H1 (cell line): ENCODE measurements around the gene AANAT. TPM values are rescaled to one million over a fixed set of nuclear protein-coding genes. Genes with fewer than 3 reads are reported as not detected.

Experiments
- BCL11A ChIP-seq, 2 experiments: IDR thresholded peaks; one replicate each; pipeline ENCODE4 v1.6.1; 2011; ENCODE audit warnings: low read depth in 2 of 2, low read length in 2 of 2, mild to moderate bottlenecking in 2 of 2
- CHD1 ChIP-seq: IDR thresholded peaks from 2 replicates; pipeline ENCODE4 v1.6.1; 2012; ENCODE audit warnings: low read depth, low read length, improper control_type of control experiment
- CHD7 ChIP-seq: fragments of 300-600 bp; sonication (generic); IDR thresholded peaks from 2 replicates; pipeline ENCODE4 v1.7.1; 2012; ENCODE audit warnings: low read length, moderate library complexity, mild to moderate bottlenecking, inconsistent platforms; ENCODE audit not compliant: insufficient replicate concordance
- EZH2 ChIP-seq: fragments of 200-600 bp; sonication (generic); IDR thresholded peaks from 2 replicates; pipeline ENCODE4 v1.7.1; 2012; ENCODE audit warnings: low read depth, mild to moderate bottlenecking, moderate library complexity, low read length, inconsistent platforms; ENCODE audit not compliant: severe bottlenecking
- GABPA ChIP-seq: IDR thresholded peaks from 2 replicates; pipeline ENCODE4 v1.6.1; 2011; ENCODE audit warnings: mild to moderate bottlenecking, low read length, moderate library complexity, borderline replicate concordance; ENCODE audit not compliant: insufficient read depth
- KDM1A ChIP-seq: fragments of 200-600, 300-600 bp; sonication (generic); IDR thresholded peaks from 2 replicates; pipeline ENCODE4 v1.7.1; 2016; ENCODE audit warnings: mild to moderate bottlenecking, low read length, borderline replicate concordance
- RFX5 ChIP-seq: IDR thresholded peaks from 2 replicates; pipeline ENCODE4 v1.6.1; 2011; ENCODE audit warnings: low read depth, low read length, improper control_type of control experiment, borderline replicate concordance
- SAP30 ChIP-seq: fragments of 300-600 bp; sonication (generic); IDR thresholded peaks from 2 replicates; pipeline ENCODE4 v1.7.1; 2012; ENCODE audit warnings: low read length, moderate library complexity, mild to moderate bottlenecking, inconsistent platforms; ENCODE audit not compliant: insufficient read depth, insufficient replicate concordance
- TEAD4 ChIP-seq: IDR thresholded peaks from 2 replicates; pipeline ENCODE4 v1.6.1; 2012; ENCODE audit warnings: low read depth, low read length, inconsistent platforms, mixed read lengths
- polyA plus RNA-seq, 7 experiments: library from polyadenylated mRNA; depleted of rRNA in 3 of 7; stranded (reverse) in 5 of 7; unstranded in 2 of 7; fragments of >200 nt in 5 of 7; fragments of 200-250 nt in 2 of 7; gene quantifications; 1 replicate in 5 of 7; 2 replicates in 1 of 7; 4 replicates in 1 of 7; pipeline versions ENCODE4 v1.2.1 to v1.2.3, GENCODE V29; 2011 to 2013; ENCODE audit warnings: missing spikeins in 2 of 7, mixed read lengths in 2 of 7
- total RNA-seq: library from RNA; stranded (reverse); fragmentation: NEBNext Ultra II Directional; extraction: Animal tissue kit (Norgen Biotek cat#: 25700); gene quantifications from 2 replicates; pipeline ENCODE4 v1.2.1, GENCODE V29; 2021

AANAT gene
- total and polyA plus RNA-seq, 2 of the 8 experiments (the other 6 are each of a cell fraction or from before 2014, with no cell fraction given), result 0.53 TPM; not detected in 1

DNA sequence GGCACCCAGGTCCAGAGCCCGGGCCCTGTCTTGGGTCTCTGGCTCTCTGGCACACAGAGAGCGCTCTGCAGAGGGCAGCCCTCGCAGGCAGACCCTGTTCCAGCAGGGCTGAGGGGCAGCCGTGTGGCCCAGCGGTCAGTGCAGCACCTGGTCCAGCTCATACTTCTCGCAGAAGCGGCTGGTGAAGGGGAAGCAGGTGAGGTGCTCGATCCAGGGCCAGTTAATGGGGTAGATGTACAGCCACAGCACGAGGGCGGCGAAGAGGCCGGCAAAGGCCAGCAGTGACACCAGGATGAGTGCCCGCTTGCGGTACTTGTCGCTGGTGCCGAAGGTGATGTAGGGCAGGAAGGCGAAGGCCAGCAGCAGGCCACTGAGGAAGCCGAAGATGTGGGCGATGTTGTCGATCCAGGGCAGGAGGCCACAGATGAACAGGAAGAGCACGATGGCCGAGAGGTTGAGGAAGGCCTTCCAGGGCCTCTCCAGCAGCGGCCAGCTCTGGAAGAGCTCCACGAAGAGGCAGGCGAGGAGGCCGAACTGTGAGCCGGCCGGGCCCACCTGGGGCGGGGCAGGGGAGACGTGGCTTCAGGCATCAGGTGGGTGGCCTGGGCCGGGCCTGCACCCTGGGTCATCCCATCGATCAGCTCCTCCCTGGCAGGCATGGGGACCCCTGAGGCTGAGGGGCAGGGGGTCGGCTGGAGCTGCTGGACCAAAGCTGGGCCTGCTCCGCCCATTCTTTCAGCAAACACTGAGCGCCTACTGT is 4.3 kb downstream of the AANAT start (continued):
- no peak for TF ChIP-seq CHD7
- no peak for TF ChIP-seq CHD1
- TF ChIP-seq KDM1A, result no peak
- TF ChIP-seq BCL11A (IDR thresholded peaks at IDR 0.05; ENCODE audit: low read depth in 2 of 2, low read length in 2 of 2), result no peak
- no peak for TF ChIP-seq GABPA
- no peak for TF ChIP-seq TEAD4
- no peak for TF ChIP-seq SAP30
- no peak for TF ChIP-seq RFX5
- TF ChIP-seq EZH2, result no peak
